KMS-11 (cell line): ENCODE data around the gene S100A13.
"Not testable (repeated sequence)": the region's sequence is repeated elsewhere in the genome, so short reads cannot be mapped to it uniquely, and the experiment has no call there.

ENCODE experiments used
- H2AFZ ChIP-seq: fragments of 200-600 bp; sonication (generic); 2 replicates; pipeline ENCODE4 v1.6.1; 2016; ENCODE audit warnings: antibody characterized with exemption, mixed run types, low read depth
- H3K27ac ChIP-seq: fragments of 200-600 bp; sonication (generic); 2 replicates; pipeline ENCODE4 v1.6.1; 2016; ENCODE audit warnings: mild to moderate bottlenecking, mixed run types
- H3K27me3 ChIP-seq: fragments of 200-600 bp; sonication (generic); 2 replicates; pipeline ENCODE4 v1.6.1; 2017; ENCODE audit warnings: mild to moderate bottlenecking, low read depth, mixed run types, moderate library complexity; ENCODE audit not compliant: insufficient read depth
- H3K36me3 ChIP-seq: fragments of 200-600 bp; sonication (generic); 2 replicates; pipeline ENCODE4 v1.6.1; 2017; ENCODE audit warnings: mild to moderate bottlenecking, mixed run types; ENCODE audit not compliant: insufficient read depth
- H3K4me1 ChIP-seq: fragments of 200-600 bp; sonication (generic); 2 replicates; pipeline ENCODE4 v1.6.1; 2016; ENCODE audit warnings: mild to moderate bottlenecking, low read depth, mixed run types; ENCODE audit not compliant: poor library complexity, severe bottlenecking
- H3K4me2 ChIP-seq: fragments of 200-600 bp; sonication (generic); 2 replicates; pipeline ENCODE4 v1.7.0; 2016; ENCODE audit warnings: mild to moderate bottlenecking, mixed run types
- H3K4me3 ChIP-seq: fragments of 200-600 bp; sonication (generic); IDR thresholded peaks from 2 replicates; pipeline ENCODE4 v1.6.1; 2017; ENCODE audit warnings: low read depth, low read length, mixed read lengths; ENCODE audit not compliant: insufficient read depth
- H3K79me2 ChIP-seq: fragments of 200-600 bp; sonication (generic); 2 replicates; pipeline ENCODE4 v1.6.1; 2016; ENCODE audit warnings: low read depth, mixed run types; ENCODE audit not compliant: insufficient read depth
- H3K9ac ChIP-seq: fragments of 200-600 bp; sonication (generic); 2 replicates; pipeline ENCODE4 v1.6.1; 2016; ENCODE audit warnings: mild to moderate bottlenecking, mixed run types
- H4K20me1 ChIP-seq: fragments of 200-600 bp; sonication (generic); 2 replicates; pipeline ENCODE4 v1.6.1; 2016; ENCODE audit warnings: mild to moderate bottlenecking, mixed run types; ENCODE audit not compliant: insufficient read depth
- CTCF ChIP-seq: fragments of 200-600 bp; sonication (generic); conservative IDR thresholded peaks from 2 replicates; pipeline ENCODE4 v1.6.1; 2017; ENCODE audit warnings: low read depth, mild to moderate bottlenecking, antibody characterized with exemption, low read length, moderate library complexity, mixed read lengths

Gene S100A13

GRCh38 chr1:153642161-153642560 is 14.9 kb upstream of the S100A13 start:
- H3K79me2 ChIP-seq: peaks cover 28% of the 10 kb centered on the region
- H4K20me1 ChIP-seq: no peaks in the 10 kb centered on the region
- no peak overlapping the region for H2AFZ ChIP-seq
- no peaks in the 10 kb centered on the region for H3K27me3 ChIP-seq
- H3K4me1 ChIP-seq: peaks cover under 1% of the 10 kb centered on the region
- H3K9ac ChIP-seq: no peak overlapping the region
- no peak overlapping the region for H3K27ac ChIP-seq
- peaks cover 73% of the 10 kb centered on the region for H3K36me3 ChIP-seq
- H3K4me2 ChIP-seq: no peak overlapping the region
- no peak overlapping the region for H3K4me3 ChIP-seq
- TF ChIP-seq CTCF: no peak

GRCh38 chr1:153640861-153641260 is 13.6 kb upstream of the S100A13 start:
- Histone ChIP-seq H3K9ac (no peak overlapping the region), H3K27me3 (no peaks in the 10 kb centered on the region), H3K4me3 (no peak overlapping the region), H2AFZ (no peak overlapping the region), H4K20me1 (no peaks in the 10 kb centered on the region), H3K4me2 (no peak overlapping the region), H3K36me3 (peaks cover 84% of the 10 kb centered on the region), H3K4me1 (peaks cover 13% of the 10 kb centered on the region), H3K79me2 (peaks cover 41% of the 10 kb centered on the region), H3K27ac (no peak overlapping the region)
- no peak for TF ChIP-seq CTCF

GRCh38 chr1:153640213-153640612 is 12.9 kb upstream of the S100A13 start:
- Histone ChIP-seq H3K79me2 (peaks cover 48% of the 10 kb centered on the region), H3K4me1 (peaks cover 20% of the 10 kb centered on the region), H3K36me3 (peaks cover 80% of the 10 kb centered on the region; the same call in 1 of the 2 replicates)
- not testable (repeated sequence) for H3K4me2 ChIP-seq, H2AFZ ChIP-seq, H4K20me1 ChIP-seq, H3K9ac ChIP-seq, H3K4me3 ChIP-seq, H3K27me3 ChIP-seq, H3K27ac ChIP-seq

- peaks cover 57% of the 10 kb centered on the region for H3K79me2 ChIP-seq
These were observed 12.0 kb upstream of the S100A13 start for GRCh38 chr1:153639280-153639679.

More at GRCh38 chr1:153639280-153639679, 12.0 kb upstream of the S100A13 start:
- Histone ChIP-seq H3K27ac (no peak overlapping the region), H3K4me1 (peaks cover 24% of the 10 kb centered on the region), H3K36me3 (peaks cover 72% of the 10 kb centered on the region; the same call in 1 of the 2 replicates), H3K4me3 (no peak overlapping the region), H2AFZ (no peak overlapping the region), H3K9ac (no peak overlapping the region), H3K4me2 (no peak overlapping the region), H4K20me1 (no peaks in the 10 kb centered on the region), H3K27me3 (no peaks in the 10 kb centered on the region)
- TF ChIP-seq CTCF: no peak
